Panc1 (cell line): ENCODE measurements around the gene OR2M2. TPM values are rescaled to one million over a fixed set of nuclear protein-coding genes. Genes with fewer than 3 reads are reported as not detected.

Experiments
- total RNA-seq: library from RNA; stranded (reverse); gene quantifications from one replicate; pipeline ENCODE4 v1.2.1, GENCODE V29; 2021; ENCODE audit not compliant: unreplicated experiment

OR2M2 gene
- total RNA-seq, 1 experiment from 2014 or later, result not detected

Other genes with a start within 250 kb of the OR2M2 start
- not detected for gene OR2AJ1, start 249.9 kb upstream of the OR2M2 start, total RNA-seq
- not detected for gene OR2L8, start 226.0 kb upstream of the OR2M2 start, total RNA-seq
- gene OR2AK2, start 209.6 kb upstream of the OR2M2 start, total RNA-seq, result not detected
- not detected for gene OR2L5, start 161.2 kb upstream of the OR2M2 start, total RNA-seq
- gene OR2L2, start 144.8 kb upstream of the OR2M2 start, total RNA-seq, result not detected
- not detected for gene OR2L3, start 128.0 kb upstream of the OR2M2 start, total RNA-seq
- gene OR2L13, start 79.6 kb upstream of the OR2M2 start, total RNA-seq, result not detected
- not detected for gene OR2M5, start 29.7 kb upstream of the OR2M2 start, total RNA-seq
- gene OR2M3, start 22.4 kb downstream of the OR2M2 start, total RNA-seq, result not detected
- not detected for gene OR2M4, start 56.6 kb downstream of the OR2M2 start, total RNA-seq
- gene OR2T33, start 103.2 kb downstream of the OR2M2 start, total RNA-seq, result not detected
- gene OR2T12, start 128.6 kb downstream of the OR2M2 start, total RNA-seq, result not detected
- gene OR2M7, start 149.7 kb downstream of the OR2M2 start, total RNA-seq, result not detected
- not detected for gene OR14C36, start 174.0 kb downstream of the OR2M2 start, total RNA-seq
- not detected for gene OR2T4, start 186.8 kb downstream of the OR2M2 start, total RNA-seq
- gene OR2T6, start 200.9 kb downstream of the OR2M2 start, total RNA-seq, result not detected
- not detected for gene OR2T1, start 228.2 kb downstream of the OR2M2 start, total RNA-seq